Measurements from ENCODE around the gene DRG1. TPM values are rescaled to one million over a fixed set of nuclear protein-coding genes. Genes with fewer than 3 reads are reported as not detected.

The DRG1 gene
- total RNA-seq, 1 experiment from 2014 or later: 116 TPM

DNA sequence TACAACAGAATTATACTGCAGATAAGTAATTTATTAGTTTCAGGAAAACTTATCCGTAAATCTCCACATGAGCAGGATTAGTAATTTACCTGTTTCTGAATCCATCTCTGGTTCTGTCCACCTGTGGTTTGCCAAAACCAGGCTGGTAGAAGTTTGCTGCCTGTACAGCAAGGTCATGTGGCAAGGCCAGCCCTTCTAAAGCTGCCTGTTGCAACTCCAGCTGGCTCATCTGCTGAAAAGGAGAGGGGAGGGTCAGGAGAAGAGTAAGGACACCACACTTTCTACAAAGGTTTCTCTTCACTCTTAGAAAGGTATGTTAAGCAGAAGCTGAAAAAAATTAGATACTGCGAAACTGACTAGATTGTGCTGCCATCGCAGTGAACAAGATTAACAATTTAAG, 47.9 kb downstream of the DRG1 start:
- H3K4me1 ChIP-seq (ENCODE audit: insufficient read depth, low read length, poor library complexity, severe bottlenecking): no peaks in the 10 kb centered on the region
- peaks cover 46% of the 10 kb centered on the region for H3K36me3 ChIP-seq (ENCODE audit: insufficient read depth, low read length, poor library complexity, severe bottlenecking)
- DNase-seq (ENCODE audit: low spot score): no peak
- ChIA-PET CTCF (no interaction called here), POLR2A (ENCODE audit: low non-redundant PET) (no interaction called here)
- H3K9me3 ChIP-seq (ENCODE audit: low read depth, low read length, poor library complexity, severe bottlenecking): no peaks in the 10 kb centered on the region
- intact Hi-C loops (cut with micrococcal nuclease; ENCODE audit: unreplicated experiment): no loop called here
- BruUV-seq (replicated peaks): no TSS peak
- no peaks in the 10 kb centered on the region for H3K27me3 ChIP-seq (replicated peaks; ENCODE audit: insufficient read depth, low read depth, low read length, poor library complexity)
- TF ChIP-seq, protein P1, sequence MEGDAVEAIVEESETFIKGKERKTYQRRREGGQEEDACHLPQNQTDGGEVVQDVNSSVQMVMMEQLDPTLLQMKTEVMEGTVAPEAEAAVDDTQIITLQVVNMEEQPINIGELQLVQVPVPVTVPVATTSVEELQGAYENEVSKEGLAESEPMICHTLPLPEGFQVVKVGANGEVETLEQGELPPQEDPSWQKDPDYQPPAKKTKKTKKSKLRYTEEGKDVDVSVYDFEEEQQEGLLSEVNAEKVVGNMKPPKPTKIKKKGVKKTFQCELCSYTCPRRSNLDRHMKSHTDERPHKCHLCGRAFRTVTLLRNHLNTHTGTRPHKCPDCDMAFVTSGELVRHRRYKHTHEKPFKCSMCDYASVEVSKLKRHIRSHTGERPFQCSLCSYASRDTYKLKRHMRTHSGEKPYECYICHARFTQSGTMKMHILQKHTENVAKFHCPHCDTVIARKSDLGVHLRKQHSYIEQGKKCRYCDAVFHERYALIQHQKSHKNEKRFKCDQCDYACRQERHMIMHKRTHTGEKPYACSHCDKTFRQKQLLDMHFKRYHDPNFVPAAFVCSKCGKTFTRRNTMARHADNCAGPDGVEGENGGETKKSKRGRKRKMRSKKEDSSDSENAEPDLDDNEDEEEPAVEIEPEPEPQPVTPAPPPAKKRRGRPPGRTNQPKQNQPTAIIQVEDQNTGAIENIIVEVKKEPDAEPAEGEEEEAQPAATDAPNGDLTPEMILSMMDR (conservative IDR thresholded peaks at IDR 0.05; ENCODE audit: low read depth, low read length): no peak
- no peak for TF ChIP-seq EZH2 (IDR thresholded peaks at IDR 0.05; ENCODE audit: borderline replicate concordance, low read depth, low read length, poor library complexity, severe bottlenecking)
- no peak overlapping the region for H3K27ac ChIP-seq (ENCODE audit: low read depth, low read length, poor library complexity, severe bottlenecking)
- no peak overlapping the region for H3K4me3 ChIP-seq (ENCODE audit: low read depth, low read length, poor library complexity, severe bottlenecking)

DNA sequence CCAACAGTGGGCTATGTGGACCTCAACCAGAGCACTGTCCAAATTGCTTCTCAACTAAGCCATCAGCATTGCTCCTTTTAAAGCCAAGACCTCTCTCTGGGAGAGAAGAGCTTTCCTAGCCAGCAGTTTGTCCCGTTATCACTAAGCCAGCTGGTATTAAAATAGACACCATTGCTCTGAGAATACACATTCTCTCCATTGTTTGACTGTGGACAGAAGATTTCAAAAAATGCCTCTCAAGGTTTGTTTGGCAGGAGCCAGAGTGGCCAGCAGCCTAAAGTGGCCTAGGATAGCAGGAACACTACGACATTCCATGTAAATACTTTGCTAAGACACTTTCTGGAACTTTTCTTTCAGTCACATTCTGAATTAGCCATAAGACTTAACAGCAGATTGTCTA, 49.0 kb downstream of the DRG1 start:
- intact Hi-C loops (cut with micrococcal nuclease; ENCODE audit: unreplicated experiment): no loop called here
- Histone ChIP-seq H3K4me3 (ENCODE audit: low read depth, low read length, poor library complexity, severe bottlenecking) (no peak overlapping the region), H3K36me3 (ENCODE audit: insufficient read depth, low read length, poor library complexity, severe bottlenecking) (peaks cover 48% of the 10 kb centered on the region), H3K9me3 (ENCODE audit: low read depth, low read length, poor library complexity, severe bottlenecking) (no peaks in the 10 kb centered on the region), H3K4me1 (ENCODE audit: insufficient read depth, low read length, poor library complexity, severe bottlenecking) (no peaks in the 10 kb centered on the region), H3K27me3 (replicated peaks; ENCODE audit: insufficient read depth, low read depth, low read length, poor library complexity) (no peaks in the 10 kb centered on the region), H3K27ac (ENCODE audit: low read depth, low read length, poor library complexity, severe bottlenecking) (no peak overlapping the region)
- ChIA-PET POLR2A (ENCODE audit: low non-redundant PET) (no interaction called here), CTCF (no interaction called here)
- DNase-seq (ENCODE audit: low spot score): no peak
- TF ChIP-seq, protein P1 (conservative IDR thresholded peaks at IDR 0.05; ENCODE audit: low read depth, low read length): no peak
- TF ChIP-seq EZH2 (IDR thresholded peaks at IDR 0.05; ENCODE audit: borderline replicate concordance, low read depth, low read length, poor library complexity, severe bottlenecking): no peak
- BruUV-seq (replicated peaks): no TSS peak

DNA sequence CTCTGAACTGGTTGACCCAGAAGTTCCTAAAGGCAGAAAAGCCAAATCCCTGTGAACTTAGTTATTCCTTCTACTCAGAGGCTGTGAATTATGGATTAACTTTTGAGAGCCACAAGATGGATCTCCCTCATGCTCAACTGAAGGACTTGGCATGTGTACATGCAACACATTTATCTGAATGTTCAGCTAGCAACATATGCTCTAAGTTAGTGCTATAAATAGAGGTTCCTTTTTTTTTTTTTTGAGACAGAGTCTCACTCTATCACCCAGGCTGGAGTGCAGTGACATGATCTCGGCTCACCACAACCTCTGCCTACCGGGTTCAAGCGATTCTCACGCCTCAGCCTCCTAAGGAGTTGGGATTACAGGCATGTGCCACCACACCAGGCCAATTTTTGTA, 50.1 kb downstream of the DRG1 start:
- no peak for DNase-seq (ENCODE audit: low spot score)
- BruUV-seq (replicated peaks): no TSS peak

More for the DNA sequence above, 50.1 kb downstream of the DRG1 start:
- POLR2A ChIA-PET (ENCODE audit: low non-redundant PET): no interaction called here
- CTCF ChIA-PET: interaction anchor here (0.7 kb wide), 1 partner anchor 10 kb away, joined by 3 read pairs; no protein-coding TSS in a partner anchor
- Histone ChIP-seq H3K36me3 (ENCODE audit: insufficient read depth, low read length, poor library complexity, severe bottlenecking) (peaks cover 50% of the 10 kb centered on the region), H3K4me1 (ENCODE audit: insufficient read depth, low read length, poor library complexity, severe bottlenecking) (no peaks in the 10 kb centered on the region), H3K27ac (ENCODE audit: low read depth, low read length, poor library complexity, severe bottlenecking) (no peak overlapping the region), H3K9me3 (ENCODE audit: low read depth, low read length, poor library complexity, severe bottlenecking) (no peaks in the 10 kb centered on the region), H3K4me3 (ENCODE audit: low read depth, low read length, poor library complexity, severe bottlenecking) (no peak overlapping the region), H3K27me3 (replicated peaks; ENCODE audit: insufficient read depth, low read depth, low read length, poor library complexity) (no peaks in the 10 kb centered on the region)
- no peak for TF ChIP-seq EZH2 (IDR thresholded peaks at IDR 0.05; ENCODE audit: borderline replicate concordance, low read depth, low read length, poor library complexity, severe bottlenecking)
- TF ChIP-seq, protein P1 (conservative IDR thresholded peaks at IDR 0.05; ENCODE audit: low read depth, low read length): no peak
- intact Hi-C loops (cut with micrococcal nuclease; ENCODE audit: unreplicated experiment): no loop called here

Data from A673 (cell line).